ENCODE data around the gene OGFOD1. TPM values are rescaled to one million over a fixed set of nuclear protein-coding genes. Genes with fewer than 3 reads are reported as not detected.

The OGFOD1 gene
- total and polyA plus RNA-seq, 2 of the 13 experiments (the other 11 are each of a cell fraction or from before 2014, with no cell fraction given): 35.2 to 81.3 TPM

GRCh38 chr16:56519459-56520250 is 68.3 kb downstream of the OGFOD1 start, which contains the start of gene BBS2 (continued):
- no peak for TF ChIP-seq HNF1A (IDR thresholded peaks at IDR 0.05; ENCODE audit: low read depth)
- TF ChIP-seq HNF1A (CRISPR knock-in tag; IDR thresholded peaks at IDR 0.05; ENCODE audit: borderline replicate concordance): no peak
- peak; percentile 91 for TF ChIP-seq ZSCAN31 (CRISPR knock-in tag; IDR thresholded peaks at IDR 0.05; ENCODE audit: low read depth)
- 0 out of 2 replicates have a peak, but pooled peaks have one; percentile 64 for TF ChIP-seq SNAI1 (CRISPR knock-in tag; IDR thresholded peaks at IDR 0.05; ENCODE audit: borderline replicate concordance)
- peak; percentile 23; the same call in 1 of the 2 replicates for TF ChIP-seq CBX5 (CRISPR knock-in tag; IDR thresholded peaks at IDR 0.05; ENCODE audit: borderline replicate concordance)
- TF ChIP-seq ZFP91 (CRISPR knock-in tag; IDR thresholded peaks at IDR 0.05; ENCODE audit: borderline replicate concordance): peak; percentile 86; the same call in 1 of the 2 replicates
- TF ChIP-seq ZNF180 (CRISPR knock-in tag; IDR thresholded peaks at IDR 0.05; ENCODE audit: borderline replicate concordance, low read depth): no peak
- peak; percentile 67; the same call in 1 of the 2 replicates for TF ChIP-seq ZNF503 (CRISPR knock-in tag; IDR thresholded peaks at IDR 0.05)
- TF ChIP-seq, protein P1, sequence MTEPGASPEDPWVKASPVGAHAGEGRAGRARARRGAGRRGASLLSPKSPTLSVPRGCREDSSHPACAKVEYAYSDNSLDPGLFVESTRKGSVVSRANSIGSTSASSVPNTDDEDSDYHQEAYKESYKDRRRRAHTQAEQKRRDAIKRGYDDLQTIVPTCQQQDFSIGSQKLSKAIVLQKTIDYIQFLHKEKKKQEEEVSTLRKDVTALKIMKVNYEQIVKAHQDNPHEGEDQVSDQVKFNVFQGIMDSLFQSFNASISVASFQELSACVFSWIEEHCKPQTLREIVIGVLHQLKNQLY (CRISPR knock-in tag; IDR thresholded peaks at IDR 0.05): no peak
- peak; percentile 94 for TF ChIP-seq THAP9 (CRISPR knock-in tag; IDR thresholded peaks at IDR 0.05; ENCODE audit: borderline replicate concordance)
- peak; percentile 87; the same call in 1 of the 2 replicates for TF ChIP-seq NFE2L1 (CRISPR knock-in tag; IDR thresholded peaks at IDR 0.05; ENCODE audit: borderline replicate concordance)
- no peak for TF ChIP-seq ADNP (CRISPR knock-in tag; IDR thresholded peaks at IDR 0.05)
- no peak for TF ChIP-seq GABPA (IDR thresholded peaks at IDR 0.05; ENCODE audit: low read depth, low read length)
- no peak for TF ChIP-seq GABPA (CRISPR knock-in tag; IDR thresholded peaks at IDR 0.05; ENCODE audit: low read depth)
- peak; percentile 96 for TF ChIP-seq SMAD1 (CRISPR knock-in tag; IDR thresholded peaks at IDR 0.05; ENCODE audit: borderline replicate concordance, low read depth)

Data from HepG2 (cell line).